Measurements from ENCODE around the gene CACNA1S. TPM values are rescaled to one million over a fixed set of nuclear protein-coding genes. Genes with fewer than 3 reads are reported as not detected.

The CACNA1S gene
- total and polyA plus RNA-seq, 7 donors, result 0.01 TPM; not detected in 6

DNA sequence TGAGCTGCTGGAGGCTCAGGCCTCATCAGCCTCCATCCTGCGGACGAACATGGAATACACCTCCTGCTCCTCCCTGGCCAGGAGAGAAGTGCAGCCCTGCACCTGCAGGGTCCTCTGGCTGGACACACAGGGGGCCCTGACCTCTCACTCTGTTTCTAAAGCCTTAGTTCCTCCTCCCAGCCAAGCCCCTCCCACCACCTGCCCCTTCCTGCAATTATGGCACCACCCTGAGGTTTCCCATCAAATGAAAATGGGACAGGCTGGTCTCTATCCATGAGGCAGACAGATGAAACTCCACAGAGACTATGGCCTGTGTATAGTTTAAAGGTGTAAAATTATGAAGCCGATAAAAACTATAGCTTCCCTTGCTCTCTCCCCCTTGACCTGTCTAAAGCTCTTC lies 42.6 kb downstream of the CACNA1S start:
- H3K27ac ChIP-seq, result no peak overlapping the region
- no peaks in the 10 kb centered on the region for H3K4me1 ChIP-seq
- TF ChIP-seq, protein P1, sequence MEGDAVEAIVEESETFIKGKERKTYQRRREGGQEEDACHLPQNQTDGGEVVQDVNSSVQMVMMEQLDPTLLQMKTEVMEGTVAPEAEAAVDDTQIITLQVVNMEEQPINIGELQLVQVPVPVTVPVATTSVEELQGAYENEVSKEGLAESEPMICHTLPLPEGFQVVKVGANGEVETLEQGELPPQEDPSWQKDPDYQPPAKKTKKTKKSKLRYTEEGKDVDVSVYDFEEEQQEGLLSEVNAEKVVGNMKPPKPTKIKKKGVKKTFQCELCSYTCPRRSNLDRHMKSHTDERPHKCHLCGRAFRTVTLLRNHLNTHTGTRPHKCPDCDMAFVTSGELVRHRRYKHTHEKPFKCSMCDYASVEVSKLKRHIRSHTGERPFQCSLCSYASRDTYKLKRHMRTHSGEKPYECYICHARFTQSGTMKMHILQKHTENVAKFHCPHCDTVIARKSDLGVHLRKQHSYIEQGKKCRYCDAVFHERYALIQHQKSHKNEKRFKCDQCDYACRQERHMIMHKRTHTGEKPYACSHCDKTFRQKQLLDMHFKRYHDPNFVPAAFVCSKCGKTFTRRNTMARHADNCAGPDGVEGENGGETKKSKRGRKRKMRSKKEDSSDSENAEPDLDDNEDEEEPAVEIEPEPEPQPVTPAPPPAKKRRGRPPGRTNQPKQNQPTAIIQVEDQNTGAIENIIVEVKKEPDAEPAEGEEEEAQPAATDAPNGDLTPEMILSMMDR (IDR thresholded peaks at IDR 0.05), result no peak
- no peak for TF ChIP-seq EP300 (IDR thresholded peaks at IDR 0.05)
- TF ChIP-seq POLR2AphosphoS5 (IDR thresholded peaks at IDR 0.05), result no peak
- TF ChIP-seq POLR2A (IDR thresholded peaks at IDR 0.05), result no peak
- no peak for DNase-seq
- 85% methylated on average over 3 of the region's 3 CpGs for WGBS, 2 donors
- no peaks in the 10 kb centered on the region for H3K9me3 ChIP-seq
- intact Hi-C loops (cut with DNase I), result no loop called here
- no peaks in the 10 kb centered on the region for H3K36me3 ChIP-seq
- no peak overlapping the region for H3K4me3 ChIP-seq
- no peaks in the 10 kb centered on the region for H3K27me3 ChIP-seq

DNA sequence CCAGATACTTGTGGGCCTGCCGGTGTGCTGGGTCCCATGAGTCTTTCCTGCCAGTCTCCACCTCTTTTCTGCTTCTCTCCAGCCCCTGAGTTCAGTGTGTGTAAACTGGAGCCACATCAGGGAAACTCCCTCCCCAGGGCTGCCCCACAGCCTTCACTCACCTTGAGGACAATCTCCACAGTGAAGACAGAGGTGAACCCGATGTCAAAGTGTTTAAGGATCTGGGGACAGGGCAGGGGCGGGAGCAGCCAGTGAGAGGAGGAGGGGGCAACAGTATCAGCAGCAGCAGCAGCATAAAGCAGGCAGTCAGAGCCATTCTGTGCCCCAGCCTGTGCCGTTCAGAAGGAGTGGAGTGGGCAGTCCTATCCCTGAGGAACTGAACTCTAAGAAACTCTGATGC lies 43.2 kb downstream of the CACNA1S start:
- WGBS, 2 donors, result 66 to 72% methylated on average over 4 of the region's 4 CpGs
- H3K4me1 ChIP-seq, result no peaks in the 10 kb centered on the region
- no peak overlapping the region for H3K4me3 ChIP-seq
- H3K36me3 ChIP-seq, result no peaks in the 10 kb centered on the region
- intact Hi-C loops (cut with DNase I), result no loop called here
- H3K27me3 ChIP-seq, result no peaks in the 10 kb centered on the region
- no peak for DNase-seq
- H3K9me3 ChIP-seq, result no peaks in the 10 kb centered on the region
- no peak overlapping the region for H3K27ac ChIP-seq
- TF ChIP-seq POLR2A (IDR thresholded peaks at IDR 0.05), result no peak
- no peak for TF ChIP-seq POLR2AphosphoS5 (IDR thresholded peaks at IDR 0.05)
- TF ChIP-seq EP300 (IDR thresholded peaks at IDR 0.05), result no peak
- TF ChIP-seq, protein P1 (IDR thresholded peaks at IDR 0.05), result no peak

DNA sequence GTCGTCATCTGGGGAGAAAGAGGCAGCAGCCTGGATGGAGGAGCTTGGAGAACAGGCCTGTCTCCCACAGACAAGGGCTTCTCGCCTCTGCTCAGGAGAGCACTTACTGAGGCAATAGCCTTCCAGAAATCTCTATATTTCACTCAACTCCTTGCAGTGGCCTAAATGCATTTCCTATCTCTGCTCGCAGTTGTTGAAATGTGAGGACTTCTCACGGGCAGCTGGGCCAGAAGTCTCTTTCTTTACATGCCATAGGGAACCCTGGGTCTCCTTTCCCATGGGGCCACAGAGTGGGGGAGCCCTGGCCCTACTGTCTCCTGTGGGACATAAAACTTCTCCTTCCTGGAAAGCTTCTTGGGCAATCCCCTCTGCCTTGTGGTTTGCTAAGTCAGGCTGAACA lies 45.2 kb downstream of the CACNA1S start:
- TF ChIP-seq POLR2A (IDR thresholded peaks at IDR 0.05) (no peak), POLR2AphosphoS5 (IDR thresholded peaks at IDR 0.05) (no peak), EP300 (IDR thresholded peaks at IDR 0.05) (no peak)
- TF ChIP-seq, protein P1 (IDR thresholded peaks at IDR 0.05), result no peak
- H3K27ac ChIP-seq, result no peak overlapping the region
- no peaks in the 10 kb centered on the region for H3K9me3 ChIP-seq
- intact Hi-C loops (cut with DNase I), result no loop called here
- no peak overlapping the region for H3K4me3 ChIP-seq
- 84 to 88% methylated on average over 4 of the region's 4 CpGs for WGBS, 2 donors
- no peaks in the 10 kb centered on the region for H3K4me1 ChIP-seq
- DNase-seq, result no peak
- no peaks in the 10 kb centered on the region for H3K27me3 ChIP-seq
- no peaks in the 10 kb centered on the region for H3K36me3 ChIP-seq

DNA sequence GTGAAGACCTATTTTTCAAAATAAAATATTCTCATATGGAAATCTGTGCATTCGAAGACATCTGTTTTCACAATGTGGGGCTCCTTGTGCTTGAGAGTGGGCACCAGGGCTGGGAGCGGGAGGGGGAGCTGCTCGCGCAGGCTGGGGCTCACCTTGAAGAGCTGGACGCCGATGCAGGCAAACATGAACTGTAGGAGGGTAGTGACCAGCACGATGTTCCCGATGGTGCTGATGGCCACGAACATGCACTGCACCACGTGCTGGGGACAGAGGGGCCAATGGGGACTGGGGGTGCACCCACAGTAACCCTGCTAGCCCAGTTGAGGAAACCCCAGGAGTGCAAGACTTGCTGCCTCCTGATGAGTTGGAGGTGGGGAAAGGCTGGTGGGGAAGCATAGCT lies 46.5 kb downstream of the CACNA1S start:
- Histone ChIP-seq H3K27ac (no peak overlapping the region), H3K27me3 (no peaks in the 10 kb centered on the region), H3K4me3 (no peak overlapping the region), H3K9me3 (no peaks in the 10 kb centered on the region), H3K36me3 (no peaks in the 10 kb centered on the region), H3K4me1 (peaks cover 0 to 12% (median 8%) of the 10 kb centered on the region in 4 donors)
- DNase-seq, result no peak
- WGBS, 2 donors, result 82 to 92% methylated on average over 10 of the region's 10 CpGs
- no peak for TF ChIP-seq POLR2A (IDR thresholded peaks at IDR 0.05)
- intact Hi-C loops (cut with DNase I), result no loop called here

DNA sequence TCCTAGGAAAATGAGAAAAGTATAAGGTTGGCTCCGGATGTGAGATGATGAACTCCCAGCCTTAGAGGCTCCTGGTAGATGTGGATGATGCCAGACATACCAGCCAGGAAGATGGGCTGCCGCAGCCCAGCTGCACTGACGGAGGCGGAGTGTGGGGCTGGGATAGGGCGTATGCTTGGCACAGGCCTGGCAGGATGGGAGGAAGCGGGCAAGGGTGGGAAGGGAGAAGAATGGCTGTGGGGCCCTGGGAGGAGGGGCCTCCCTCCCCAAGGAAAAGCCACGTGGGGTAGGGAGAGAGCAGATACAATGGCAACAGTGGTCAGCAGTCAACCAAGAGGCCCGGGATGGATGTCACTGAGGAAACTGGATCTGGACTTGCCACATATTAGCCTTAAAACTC lies 47.4 kb downstream of the CACNA1S start:
- H3K36me3 ChIP-seq, result no peaks in the 10 kb centered on the region
- intact Hi-C loops (cut with DNase I), result no loop called here
- H3K4me1 ChIP-seq, result peaks cover 0 to 21% (median 16%) of the 10 kb centered on the region in 4 donors
- H3K27ac ChIP-seq, result no peak overlapping the region
- no peak for DNase-seq
- H3K27me3 ChIP-seq, result no peaks in the 10 kb centered on the region
- WGBS, 2 donors, result 68 to 81% methylated on average over 8 of the region's 8 CpGs
- H3K4me3 ChIP-seq, result no peak overlapping the region
- no peaks in the 10 kb centered on the region for H3K9me3 ChIP-seq
- TF ChIP-seq POLR2AphosphoS5 (IDR thresholded peaks at IDR 0.05), result no peak
- TF ChIP-seq EP300 (IDR thresholded peaks at IDR 0.05), result no peak
- TF ChIP-seq, protein P1 (IDR thresholded peaks at IDR 0.05), result no peak
- no peak for TF ChIP-seq POLR2A (IDR thresholded peaks at IDR 0.05)

Data from sigmoid colon (tissue), 7 donors.